Mammary epithelial cell (primary cell): ENCODE results near the gene GUCD1.

ENCODE experiments used
- CTCF ChIP-seq, 2 donors: IDR thresholded peaks in 1 of 2; conservative IDR thresholded peaks in 1 of 2; 2 replicates each; pipeline ENCODE4 v1.5.1; 2011 to 2012; ENCODE audit warnings: inconsistent platforms in 2 of 2, low read length in 2 of 2, mild to moderate bottlenecking in 2 of 2, control low read depth in 1 of 2, low read depth in 1 of 2; ENCODE audit not compliant: insufficient read depth in 1 of 2; ENCODE audit errors: extremely low read depth in 1 of 2
- EZH2 ChIP-seq: IDR thresholded peaks from 2 replicates; pipeline ENCODE4 v1.6.1; 2012; ENCODE audit warnings: low read length, inconsistent platforms, borderline replicate concordance

GRCh38 chr22:24521791-24522245 is 33.1 kb downstream of the GUCD1 start:
- peak; percentile 79 to 80 for TF ChIP-seq CTCF (conservative IDR thresholded peaks at IDR 0.05 in 1 of 2, IDR thresholded peaks at IDR 0.05 in 1 of 2; ENCODE audit: extremely low read depth in 1 of 2, insufficient read depth in 1 of 2, low read depth in 1 of 2, low read length in 2 of 2)
- no peak for TF ChIP-seq EZH2
